ENCODE measurements around the gene LZTR1.

Gene LZTR1

DNA sequence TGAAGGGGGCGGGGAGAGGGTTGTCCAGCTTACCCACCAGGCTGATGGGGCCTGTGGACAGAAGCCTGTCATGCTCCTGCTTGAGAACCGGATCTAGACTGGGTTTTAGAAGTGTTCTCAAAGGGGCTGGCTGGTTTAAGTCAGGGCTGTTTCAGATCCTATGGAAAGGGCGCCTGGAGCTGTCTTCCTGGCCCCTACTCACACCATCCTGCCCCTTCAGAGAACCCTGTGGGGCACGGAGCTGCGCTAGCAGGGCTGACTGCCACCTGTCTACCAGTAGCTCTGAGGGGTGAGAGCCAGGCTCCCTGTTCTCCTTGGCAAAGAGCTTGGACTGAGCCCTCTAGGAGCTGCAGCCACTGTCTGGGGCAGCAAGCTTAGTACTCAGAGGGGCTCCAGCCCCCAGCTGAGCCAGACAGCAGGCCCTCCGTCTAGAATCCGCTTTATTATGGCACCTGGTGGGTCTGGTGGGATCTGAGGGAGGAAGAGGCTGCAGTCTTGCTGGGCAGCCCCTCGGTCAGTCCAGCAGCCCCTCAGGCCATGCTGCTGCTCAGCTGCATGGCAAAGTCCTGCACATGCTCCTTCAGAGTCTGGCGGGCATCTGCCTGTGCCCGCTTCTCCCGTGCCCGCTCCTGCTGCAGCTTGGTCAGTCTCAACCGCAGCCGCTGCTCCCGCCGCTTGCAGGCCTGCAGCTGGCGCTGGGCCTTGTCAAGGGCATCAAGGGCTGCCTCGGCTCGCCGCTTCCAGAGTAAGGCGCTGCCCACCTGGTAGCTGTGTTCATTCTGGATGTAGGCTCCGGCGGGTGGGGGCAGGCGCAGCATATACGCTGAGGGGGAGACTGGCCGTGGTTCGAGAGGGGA lies 17.5 kb downstream of the LZTR1 start:
- TF ChIP-seq EGR1 (IDR thresholded peaks at IDR 0.05) (no peak), NFIC (IDR thresholded peaks at IDR 0.05) (no peak), CREB1 (IDR thresholded peaks at IDR 0.05; ENCODE audit: low read depth) (no peak)
- TF ChIP-seq, protein P1, sequence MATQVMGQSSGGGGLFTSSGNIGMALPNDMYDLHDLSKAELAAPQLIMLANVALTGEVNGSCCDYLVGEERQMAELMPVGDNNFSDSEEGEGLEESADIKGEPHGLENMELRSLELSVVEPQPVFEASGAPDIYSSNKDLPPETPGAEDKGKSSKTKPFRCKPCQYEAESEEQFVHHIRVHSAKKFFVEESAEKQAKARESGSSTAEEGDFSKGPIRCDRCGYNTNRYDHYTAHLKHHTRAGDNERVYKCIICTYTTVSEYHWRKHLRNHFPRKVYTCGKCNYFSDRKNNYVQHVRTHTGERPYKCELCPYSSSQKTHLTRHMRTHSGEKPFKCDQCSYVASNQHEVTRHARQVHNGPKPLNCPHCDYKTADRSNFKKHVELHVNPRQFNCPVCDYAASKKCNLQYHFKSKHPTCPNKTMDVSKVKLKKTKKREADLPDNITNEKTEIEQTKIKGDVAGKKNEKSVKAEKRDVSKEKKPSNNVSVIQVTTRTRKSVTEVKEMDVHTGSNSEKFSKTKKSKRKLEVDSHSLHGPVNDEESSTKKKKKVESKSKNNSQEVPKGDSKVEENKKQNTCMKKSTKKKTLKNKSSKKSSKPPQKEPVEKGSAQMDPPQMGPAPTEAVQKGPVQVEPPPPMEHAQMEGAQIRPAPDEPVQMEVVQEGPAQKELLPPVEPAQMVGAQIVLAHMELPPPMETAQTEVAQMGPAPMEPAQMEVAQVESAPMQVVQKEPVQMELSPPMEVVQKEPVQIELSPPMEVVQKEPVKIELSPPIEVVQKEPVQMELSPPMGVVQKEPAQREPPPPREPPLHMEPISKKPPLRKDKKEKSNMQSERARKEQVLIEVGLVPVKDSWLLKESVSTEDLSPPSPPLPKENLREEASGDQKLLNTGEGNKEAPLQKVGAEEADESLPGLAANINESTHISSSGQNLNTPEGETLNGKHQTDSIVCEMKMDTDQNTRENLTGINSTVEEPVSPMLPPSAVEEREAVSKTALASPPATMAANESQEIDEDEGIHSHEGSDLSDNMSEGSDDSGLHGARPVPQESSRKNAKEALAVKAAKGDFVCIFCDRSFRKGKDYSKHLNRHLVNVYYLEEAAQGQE (IDR thresholded peaks at IDR 0.05; ENCODE audit: low read depth): no peak

DNA sequence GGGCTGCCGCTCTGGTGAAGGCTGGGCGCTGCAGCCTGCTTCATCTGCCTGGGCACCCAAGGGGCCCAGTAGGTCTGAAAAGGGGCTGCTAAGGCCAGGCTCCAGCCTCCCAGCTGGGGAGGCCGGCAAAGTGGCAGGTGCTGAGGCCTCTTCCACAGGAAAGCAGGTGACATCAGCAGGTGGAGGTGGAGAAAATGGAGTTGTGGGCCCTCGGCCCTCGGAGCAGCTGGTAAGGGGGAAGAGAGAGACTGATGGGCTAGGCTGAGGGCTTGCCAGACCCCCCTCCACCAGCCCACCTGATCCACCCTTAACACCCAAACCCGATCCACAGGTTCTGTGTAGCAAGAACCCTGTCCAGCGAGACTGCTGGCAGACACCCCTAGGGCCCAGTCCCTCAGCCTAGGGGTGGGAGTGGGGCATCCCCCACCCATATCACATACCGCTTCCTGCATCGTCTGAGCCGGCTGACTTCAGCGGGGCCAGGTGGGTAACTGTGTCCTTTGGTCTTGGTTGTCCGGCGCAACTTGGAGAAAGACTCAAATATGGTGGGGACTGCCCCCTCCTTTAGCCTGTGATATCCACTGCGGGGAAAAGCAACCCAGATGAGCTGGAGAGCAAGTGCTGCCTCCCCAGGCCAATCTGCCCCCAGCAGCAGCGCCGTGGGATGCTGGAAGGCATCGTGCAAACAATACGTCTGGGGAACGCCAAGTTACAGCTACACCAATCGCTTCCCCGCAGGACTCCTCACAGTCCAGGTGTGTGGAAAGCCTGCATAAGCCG lies 18.3 kb downstream of the LZTR1 start:
- TF ChIP-seq YY1 (IDR thresholded peaks at IDR 0.05; ENCODE audit: low read depth): no peak
- TF ChIP-seq, protein P1 (IDR thresholded peaks at IDR 0.05; ENCODE audit: low read depth): no peak
- TF ChIP-seq CEBPB (IDR thresholded peaks at IDR 0.05): no peak
- TF ChIP-seq NFIC (IDR thresholded peaks at IDR 0.05): no peak
- no peak for TF ChIP-seq FOXM1 (IDR thresholded peaks at IDR 0.05; ENCODE audit: borderline replicate concordance, low read depth)
- no peak for TF ChIP-seq EGR1 (IDR thresholded peaks at IDR 0.05)
- TF ChIP-seq ZBTB7A (IDR thresholded peaks at IDR 0.05; ENCODE audit: low read depth): no peak
- TF ChIP-seq TAF1 (IDR thresholded peaks at IDR 0.05; ENCODE audit: low read depth): no peak
- TF ChIP-seq, protein P2, sequence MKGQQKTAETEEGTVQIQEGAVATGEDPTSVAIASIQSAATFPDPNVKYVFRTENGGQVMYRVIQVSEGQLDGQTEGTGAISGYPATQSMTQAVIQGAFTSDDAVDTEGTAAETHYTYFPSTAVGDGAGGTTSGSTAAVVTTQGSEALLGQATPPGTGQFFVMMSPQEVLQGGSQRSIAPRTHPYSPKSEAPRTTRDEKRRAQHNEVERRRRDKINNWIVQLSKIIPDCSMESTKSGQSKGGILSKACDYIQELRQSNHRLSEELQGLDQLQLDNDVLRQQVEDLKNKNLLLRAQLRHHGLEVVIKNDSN (IDR thresholded peaks at IDR 0.05): no peak
- TF ChIP-seq TEAD4 (IDR thresholded peaks at IDR 0.05): no peak

DNA sequence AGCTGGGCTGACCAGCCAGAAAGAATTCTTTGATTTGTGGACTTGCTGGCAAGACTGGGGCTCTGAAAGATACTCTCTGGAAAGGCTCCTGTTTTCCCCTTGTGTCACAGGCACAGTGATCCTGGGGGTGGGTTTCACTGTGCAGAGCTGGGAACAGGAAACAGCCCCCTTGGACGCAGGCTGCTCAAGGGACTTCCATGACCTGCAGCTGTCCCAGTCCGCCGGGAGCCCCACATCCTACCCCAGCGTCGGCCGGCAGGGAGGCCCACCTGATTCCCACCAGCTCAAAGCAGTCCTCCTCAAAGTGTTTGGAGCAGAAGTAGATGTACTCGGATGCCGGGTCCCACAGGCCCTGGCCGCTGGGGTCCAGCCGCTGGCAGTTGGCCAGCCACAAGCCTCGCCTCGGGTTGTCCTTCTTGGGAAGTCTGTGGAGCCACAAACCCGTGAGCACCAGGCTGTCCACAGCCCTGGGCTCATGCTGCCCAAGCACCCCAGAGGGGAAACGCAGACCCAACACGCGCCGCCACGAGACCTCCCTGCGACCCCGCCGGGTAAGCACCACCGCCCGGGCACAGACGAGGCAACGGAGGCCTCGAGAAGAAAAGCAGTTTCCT lies 19.0 kb downstream of the LZTR1 start:
- TF ChIP-seq, protein P1 (IDR thresholded peaks at IDR 0.05; ENCODE audit: low read depth): no peak
- no peak for TF ChIP-seq CREB1 (IDR thresholded peaks at IDR 0.05; ENCODE audit: low read depth)
- TF ChIP-seq FOXM1 (IDR thresholded peaks at IDR 0.05; ENCODE audit: borderline replicate concordance, low read depth): no peak
- no peak for TF ChIP-seq TEAD4 (IDR thresholded peaks at IDR 0.05)
- TF ChIP-seq, protein P2 (IDR thresholded peaks at IDR 0.05): no peak
- no peak for TF ChIP-seq CEBPB (IDR thresholded peaks at IDR 0.05)
- TF ChIP-seq TCF12 (IDR thresholded peaks at IDR 0.05; ENCODE audit: low read depth): no peak
- no peak for TF ChIP-seq YY1 (IDR thresholded peaks at IDR 0.05; ENCODE audit: low read depth)
- no peak for TF ChIP-seq TAF1 (IDR thresholded peaks at IDR 0.05; ENCODE audit: low read depth)
- no peak for TF ChIP-seq EGR1 (IDR thresholded peaks at IDR 0.05)
- TF ChIP-seq, protein P3, sequence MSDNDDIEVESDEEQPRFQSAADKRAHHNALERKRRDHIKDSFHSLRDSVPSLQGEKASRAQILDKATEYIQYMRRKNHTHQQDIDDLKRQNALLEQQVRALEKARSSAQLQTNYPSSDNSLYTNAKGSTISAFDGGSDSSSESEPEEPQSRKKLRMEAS (IDR thresholded peaks at IDR 0.05): no peak
- no peak for TF ChIP-seq EP300 (IDR thresholded peaks at IDR 0.05; ENCODE audit: borderline replicate concordance)
- no peak for TF ChIP-seq RAD21 (IDR thresholded peaks at IDR 0.05; ENCODE audit: low read depth)
- no peak; the same call in 1 of the 2 replicates for TF ChIP-seq ZBTB7A (IDR thresholded peaks at IDR 0.05; ENCODE audit: low read depth)
